PC-3 (cell line): Measurements from ENCODE around the gene RARA.

ENCODE experiments used
- CTCF ChIP-seq: fragments of 300-600 bp; sonication (generic); conservative IDR thresholded peaks from 2 replicates; pipeline ENCODE4 v1.5.1; 2017; ENCODE audit warnings: antibody characterized with exemption, low read depth, mild to moderate bottlenecking, low read length
- EZH2phosphoT487 ChIP-seq: fragments of 300-600 bp; sonication (generic); IDR thresholded peaks from 2 replicates; pipeline ENCODE4 v1.6.1; 2018; ENCODE audit warnings: mild to moderate bottlenecking, antibody characterized with exemption, low read length, borderline replicate concordance

GRCh38 chr17:40369923-40370322 lies 60.9 kb downstream of the RARA start:
- TF ChIP-seq CTCF: no peak
- TF ChIP-seq EZH2phosphoT487: no peak
